Neural cell (in vitro differentiated cells): ENCODE measurements around the gene PRKAB1. TPM values are rescaled to one million over a fixed set of nuclear protein-coding genes. Genes with fewer than 3 reads are reported as not detected.

Source experiments
- H2AFZ ChIP-seq: fragments of 200-600, 300-800 bp; sonication (generic), shearing (Covaris generic); 2 replicates; pipeline ENCODE4 v1.6.0; 2014; ENCODE audit warnings: low read depth, mild to moderate bottlenecking, antibody characterized with exemption, low read length, moderate library complexity
- H3F3A ChIP-seq: fragments of 200-600 bp; shearing (Covaris generic); 2 replicates; pipeline ENCODE4 v1.6.1; 2016; ENCODE audit warnings: mild to moderate bottlenecking, moderate library complexity, mixed read lengths, antibody characterized with exemption, low read length; ENCODE audit not compliant: insufficient read depth, poor library complexity, severe bottlenecking
- H3K27ac ChIP-seq: fragments of 200-600, 300-800 bp; sonication (generic), shearing (Covaris generic); 2 replicates; pipeline ENCODE4 v1.5.1; 2014; ENCODE audit warnings: mild to moderate bottlenecking, low read length, moderate library complexity
- H3K27me3 ChIP-seq: fragments of 300-800, 200-600 bp; sonication (generic), shearing (Covaris generic); 2 replicates; pipeline ENCODE4 v1.6.0; 2014; ENCODE audit warnings: mild to moderate bottlenecking, low read depth, low read length, moderate library complexity; ENCODE audit not compliant: insufficient read depth
- H3K36me3 ChIP-seq: fragments of 300-800, 200-600 bp; sonication (generic), shearing (Covaris generic); 2 replicates; pipeline ENCODE4 v1.5.1; 2014; ENCODE audit warnings: mild to moderate bottlenecking, antibody characterized with exemption, low read length, moderate library complexity; ENCODE audit not compliant: insufficient read depth
- H3K4me2 ChIP-seq: fragments of 300-800, 200-600 bp; sonication (generic), shearing (Covaris generic); 2 replicates; pipeline ENCODE4 v1.6.0; 2014; ENCODE audit warnings: mild to moderate bottlenecking, low read length
- H3K4me3 ChIP-seq: fragments of 300-800, 200-600 bp; sonication (generic), shearing (Covaris generic); 2 replicates; pipeline ENCODE4 v1.5.1; 2014; ENCODE audit warnings: mild to moderate bottlenecking, low read length, moderate library complexity
- H3K79me2 ChIP-seq: fragments of 200-600 bp; shearing (Covaris generic); replicated peaks from 2 replicates; pipeline ENCODE4 v1.6.0; 2014; ENCODE audit warnings: mild to moderate bottlenecking, low read length, moderate library complexity; ENCODE audit not compliant: insufficient read depth
- H3K9ac ChIP-seq: fragments of 300-800, 200-600 bp; sonication (generic), shearing (Covaris generic); 2 replicates; pipeline ENCODE4 v1.6.1; 2016; ENCODE audit warnings: mild to moderate bottlenecking, low read length, mixed read lengths
- H3K9me2 ChIP-seq: fragments of 200-600 bp; shearing (Covaris generic); 2 replicates; pipeline ENCODE4 v1.6.1; 2016; ENCODE audit warnings: mild to moderate bottlenecking, low read length, mixed read lengths; ENCODE audit not compliant: insufficient read depth
- H3K9me3 ChIP-seq: fragments of 200-600, 300-800 bp; sonication (generic), shearing (Covaris generic); 2 replicates; pipeline ENCODE4 v1.6.1; 2016; ENCODE audit warnings: mild to moderate bottlenecking, mixed run types, low read length, moderate library complexity, mixed read lengths
- H4K20me1 ChIP-seq: fragments of 200-600 bp; shearing (Covaris generic); 2 replicates; pipeline ENCODE4 v1.6.1; 2016; ENCODE audit warnings: mild to moderate bottlenecking, mixed run types; ENCODE audit not compliant: insufficient read depth
- EP300 ChIP-seq: fragments of 450-650 bp; conservative IDR thresholded peaks from 2 replicates; pipeline ENCODE4 v1.6.1; 2014; ENCODE audit warnings: antibody characterized with exemption, mild to moderate bottlenecking, moderate library complexity; ENCODE audit not compliant: poor library complexity, severe bottlenecking
- EZH2 ChIP-seq: fragments of 200-600, 300-800 bp; shearing (Covaris generic), sonication (generic); IDR thresholded peaks from 2 replicates; pipeline ENCODE4 v1.6.1; 2014; ENCODE audit warnings: antibody characterized with exemption, low read length, borderline replicate concordance, mild to moderate bottlenecking; ENCODE audit not compliant: insufficient read depth, poor library complexity, severe bottlenecking
- MXI1 ChIP-seq: fragments of 450-650 bp; conservative IDR thresholded peaks from 2 replicates; pipeline ENCODE4 v1.6.1; 2014; ENCODE audit warnings: antibody characterized with exemption, mild to moderate bottlenecking; ENCODE audit not compliant: poor library complexity, severe bottlenecking
- POLR2AphosphoS5 ChIP-seq: IDR thresholded peaks from 2 replicates; pipeline ENCODE4 v1.6.1; 2012
- RAD21 ChIP-seq: fragments of 450-650 bp; conservative IDR thresholded peaks from 2 replicates; pipeline ENCODE4 v1.6.1; 2014; ENCODE audit warnings: antibody characterized with exemption, mild to moderate bottlenecking, moderate library complexity
- SMC3 ChIP-seq: fragments of 450-650 bp; conservative IDR thresholded peaks from 2 replicates; pipeline ENCODE4 v1.6.1; 2014; ENCODE audit warnings: antibody characterized with exemption, mild to moderate bottlenecking, moderate library complexity; ENCODE audit not compliant: poor library complexity
- TAF1 ChIP-seq: IDR thresholded peaks from 2 replicates; pipeline ENCODE4 v1.6.1; 2012; ENCODE audit warnings: low read depth
- polyA plus RNA-seq: library from polyadenylated mRNA; depleted of rRNA; stranded (reverse); fragments of >200 nt; gene quantifications from 2 replicates; pipeline ENCODE4 v1.2.3, GENCODE V29; 2014
- TF ChIP-seq, protein P1 (sequence below): fragments of 450-650 bp; IDR thresholded peaks from 2 replicates; pipeline ENCODE4 v1.5.1; 2014; ENCODE audit warnings: antibody characterized with exemption, mild to moderate bottlenecking, moderate library complexity; ENCODE audit not compliant: poor library complexity, severe bottlenecking
- TF ChIP-seq, protein P2 (sequence below): IDR thresholded peaks from 2 replicates; pipeline ENCODE4 v1.6.1; 2012; ENCODE audit warnings: borderline replicate concordance

Gene PRKAB1
- polyA plus RNA-seq, 1 donor from 2014 or later, result 38.0 TPM

DNA sequence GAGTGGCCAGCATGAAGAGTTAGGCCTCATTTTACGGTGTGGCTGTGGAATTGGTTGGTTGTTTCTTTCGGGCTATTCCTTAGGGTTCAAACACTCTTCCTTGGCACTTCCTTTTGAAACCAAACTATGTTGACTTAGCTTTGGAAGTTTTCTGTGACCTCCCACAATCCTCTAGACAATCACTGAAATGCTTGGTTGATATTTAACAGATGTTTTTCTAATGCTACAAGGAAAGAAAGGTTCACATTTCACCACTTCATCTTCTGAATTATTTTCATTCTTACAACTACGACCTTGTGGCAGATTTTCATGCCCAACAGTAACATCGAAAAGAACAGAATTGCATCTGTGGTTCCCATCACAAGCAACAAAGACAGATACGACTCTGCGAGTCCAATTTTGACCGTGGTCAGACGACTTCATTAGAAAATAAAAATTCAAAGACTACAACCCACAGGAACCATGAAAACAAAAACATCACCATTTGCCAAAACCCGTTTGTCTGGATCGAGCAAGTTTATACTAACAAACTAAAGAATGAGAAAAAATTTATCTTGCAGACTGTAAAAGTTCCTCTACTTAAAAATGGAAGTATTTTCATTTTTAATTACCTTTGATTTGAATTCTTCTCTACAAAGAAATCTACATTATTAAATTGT is 16.9 kb downstream of the PRKAB1 start:
- Histone ChIP-seq H3K27me3 (no peaks in the 10 kb centered on the region), H3K36me3 (peaks cover 8% of the 10 kb centered on the region), H2AFZ (no peak overlapping the region), H3K9me3 (no peaks in the 10 kb centered on the region), H3K9me2 (no peaks in the 10 kb centered on the region), H3K79me2 (no peaks in the 10 kb centered on the region), H3F3A (no peaks in the 10 kb centered on the region), H3K27ac (no peak overlapping the region), H3K4me2 (no peak overlapping the region), H3K4me3 (no peak overlapping the region), H3K9ac (no peak overlapping the region), H4K20me1 (no peaks in the 10 kb centered on the region)
- TF ChIP-seq EP300 (no peak), POLR2AphosphoS5 (no peak), SMC3 (no peak), TAF1 (no peak), MXI1 (no peak), EZH2 (no peak), RAD21 (no peak)
- TF ChIP-seq, protein P1, sequence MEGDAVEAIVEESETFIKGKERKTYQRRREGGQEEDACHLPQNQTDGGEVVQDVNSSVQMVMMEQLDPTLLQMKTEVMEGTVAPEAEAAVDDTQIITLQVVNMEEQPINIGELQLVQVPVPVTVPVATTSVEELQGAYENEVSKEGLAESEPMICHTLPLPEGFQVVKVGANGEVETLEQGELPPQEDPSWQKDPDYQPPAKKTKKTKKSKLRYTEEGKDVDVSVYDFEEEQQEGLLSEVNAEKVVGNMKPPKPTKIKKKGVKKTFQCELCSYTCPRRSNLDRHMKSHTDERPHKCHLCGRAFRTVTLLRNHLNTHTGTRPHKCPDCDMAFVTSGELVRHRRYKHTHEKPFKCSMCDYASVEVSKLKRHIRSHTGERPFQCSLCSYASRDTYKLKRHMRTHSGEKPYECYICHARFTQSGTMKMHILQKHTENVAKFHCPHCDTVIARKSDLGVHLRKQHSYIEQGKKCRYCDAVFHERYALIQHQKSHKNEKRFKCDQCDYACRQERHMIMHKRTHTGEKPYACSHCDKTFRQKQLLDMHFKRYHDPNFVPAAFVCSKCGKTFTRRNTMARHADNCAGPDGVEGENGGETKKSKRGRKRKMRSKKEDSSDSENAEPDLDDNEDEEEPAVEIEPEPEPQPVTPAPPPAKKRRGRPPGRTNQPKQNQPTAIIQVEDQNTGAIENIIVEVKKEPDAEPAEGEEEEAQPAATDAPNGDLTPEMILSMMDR, result no peak
- TF ChIP-seq, protein P2, sequence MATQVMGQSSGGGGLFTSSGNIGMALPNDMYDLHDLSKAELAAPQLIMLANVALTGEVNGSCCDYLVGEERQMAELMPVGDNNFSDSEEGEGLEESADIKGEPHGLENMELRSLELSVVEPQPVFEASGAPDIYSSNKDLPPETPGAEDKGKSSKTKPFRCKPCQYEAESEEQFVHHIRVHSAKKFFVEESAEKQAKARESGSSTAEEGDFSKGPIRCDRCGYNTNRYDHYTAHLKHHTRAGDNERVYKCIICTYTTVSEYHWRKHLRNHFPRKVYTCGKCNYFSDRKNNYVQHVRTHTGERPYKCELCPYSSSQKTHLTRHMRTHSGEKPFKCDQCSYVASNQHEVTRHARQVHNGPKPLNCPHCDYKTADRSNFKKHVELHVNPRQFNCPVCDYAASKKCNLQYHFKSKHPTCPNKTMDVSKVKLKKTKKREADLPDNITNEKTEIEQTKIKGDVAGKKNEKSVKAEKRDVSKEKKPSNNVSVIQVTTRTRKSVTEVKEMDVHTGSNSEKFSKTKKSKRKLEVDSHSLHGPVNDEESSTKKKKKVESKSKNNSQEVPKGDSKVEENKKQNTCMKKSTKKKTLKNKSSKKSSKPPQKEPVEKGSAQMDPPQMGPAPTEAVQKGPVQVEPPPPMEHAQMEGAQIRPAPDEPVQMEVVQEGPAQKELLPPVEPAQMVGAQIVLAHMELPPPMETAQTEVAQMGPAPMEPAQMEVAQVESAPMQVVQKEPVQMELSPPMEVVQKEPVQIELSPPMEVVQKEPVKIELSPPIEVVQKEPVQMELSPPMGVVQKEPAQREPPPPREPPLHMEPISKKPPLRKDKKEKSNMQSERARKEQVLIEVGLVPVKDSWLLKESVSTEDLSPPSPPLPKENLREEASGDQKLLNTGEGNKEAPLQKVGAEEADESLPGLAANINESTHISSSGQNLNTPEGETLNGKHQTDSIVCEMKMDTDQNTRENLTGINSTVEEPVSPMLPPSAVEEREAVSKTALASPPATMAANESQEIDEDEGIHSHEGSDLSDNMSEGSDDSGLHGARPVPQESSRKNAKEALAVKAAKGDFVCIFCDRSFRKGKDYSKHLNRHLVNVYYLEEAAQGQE, result no peak

DNA sequence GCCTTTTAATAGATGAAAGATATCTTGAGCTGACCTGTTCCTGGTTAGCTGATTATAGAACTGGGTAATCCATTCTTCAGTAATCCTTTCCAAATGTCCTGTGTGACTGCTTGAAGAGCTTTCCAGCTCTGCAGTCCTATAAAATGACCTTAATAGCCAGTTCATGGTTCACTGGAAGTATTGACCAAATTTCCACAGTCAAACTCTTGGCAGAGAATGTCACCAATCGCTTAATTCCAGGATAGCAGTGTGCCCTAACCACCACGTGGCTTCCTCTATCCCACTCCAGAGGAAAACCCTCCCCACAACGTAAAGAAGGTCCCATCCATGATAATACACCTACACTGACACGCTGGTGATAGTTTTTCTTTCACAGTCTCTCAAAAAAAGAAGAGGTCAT is 17.4 kb downstream of the PRKAB1 start:
- no peak overlapping the region for H2AFZ ChIP-seq
- peaks cover 3% of the 10 kb centered on the region for H3K36me3 ChIP-seq
- no peaks in the 10 kb centered on the region for H3K9me3 ChIP-seq
- H3K4me3 ChIP-seq, result no peak overlapping the region
- H3K9ac ChIP-seq, result no peak overlapping the region
- no peak overlapping the region for H3K27ac ChIP-seq
- H3F3A ChIP-seq, result no peaks in the 10 kb centered on the region
- H3K9me2 ChIP-seq, result no peaks in the 10 kb centered on the region
- H3K4me2 ChIP-seq, result no peak overlapping the region
- no peak for TF ChIP-seq RAD21
- TF ChIP-seq TAF1, result no peak
- no peak for TF ChIP-seq POLR2AphosphoS5
- TF ChIP-seq, protein P1, result no peak
- no peak for TF ChIP-seq SMC3
- no peak for TF ChIP-seq EZH2
- TF ChIP-seq MXI1, result no peak
- TF ChIP-seq, protein P2, result no peak
- TF ChIP-seq EP300, result no peak
- no peaks in the 10 kb centered on the region for H3K79me2 ChIP-seq
- H4K20me1 ChIP-seq, result no peaks in the 10 kb centered on the region
- H3K27me3 ChIP-seq, result no peaks in the 10 kb centered on the region
